ENCODE results near the gene C16orf90. TPM values are rescaled to one million over a fixed set of nuclear protein-coding genes. Genes with fewer than 3 reads are reported as not detected.
"Not testable (repeated sequence)": the region's sequence is repeated elsewhere in the genome, so short reads cannot be mapped to it uniquely, and the experiment has no call there.

C16orf90 gene
- total RNA-seq, 4 donors from 2014 or later: not detected

DNA sequence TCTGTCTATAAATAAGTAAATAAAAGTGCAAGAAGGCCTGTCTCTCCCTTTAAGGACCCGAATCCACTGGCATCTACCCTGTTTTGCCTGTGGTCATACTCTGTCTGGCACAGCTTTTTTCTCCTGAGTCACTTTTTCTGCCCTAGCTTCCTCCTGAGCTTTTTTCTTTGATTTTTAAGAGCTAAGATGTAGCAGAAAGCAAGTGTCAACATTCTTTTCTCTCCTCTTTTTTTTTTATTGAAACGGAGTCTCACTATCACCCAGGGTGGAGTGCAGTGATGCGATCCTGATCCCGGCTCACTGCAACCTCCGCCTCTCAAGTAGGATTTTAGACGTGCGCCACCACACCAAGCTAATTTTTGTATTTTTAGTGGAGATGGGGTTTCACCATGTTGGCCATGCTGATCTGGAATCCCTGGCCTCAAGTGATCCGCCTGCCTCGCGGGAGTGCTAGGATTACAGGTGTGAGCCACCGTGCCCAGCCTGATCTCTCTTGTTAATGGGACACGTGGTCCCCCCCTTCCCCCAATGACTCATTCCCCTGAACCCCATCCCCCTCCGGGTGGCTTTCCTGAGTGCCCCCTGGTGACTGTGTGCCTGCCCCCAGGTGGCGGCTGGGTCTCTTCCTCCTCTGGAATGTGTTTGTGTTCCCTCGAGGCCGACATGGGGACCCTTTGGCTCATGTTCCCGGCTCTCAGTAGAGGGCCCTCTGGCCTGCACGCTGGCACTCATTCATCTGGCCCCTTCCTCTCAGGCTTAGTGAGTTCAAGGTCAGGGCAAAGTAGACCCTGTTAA lies 14.2 kb downstream of the C16orf90 start:
- no peak for TF ChIP-seq EP300 (IDR thresholded peaks at IDR 0.05)
- TF ChIP-seq POLR2A (IDR thresholded peaks at IDR 0.05): no peak
- TF ChIP-seq, protein P1, sequence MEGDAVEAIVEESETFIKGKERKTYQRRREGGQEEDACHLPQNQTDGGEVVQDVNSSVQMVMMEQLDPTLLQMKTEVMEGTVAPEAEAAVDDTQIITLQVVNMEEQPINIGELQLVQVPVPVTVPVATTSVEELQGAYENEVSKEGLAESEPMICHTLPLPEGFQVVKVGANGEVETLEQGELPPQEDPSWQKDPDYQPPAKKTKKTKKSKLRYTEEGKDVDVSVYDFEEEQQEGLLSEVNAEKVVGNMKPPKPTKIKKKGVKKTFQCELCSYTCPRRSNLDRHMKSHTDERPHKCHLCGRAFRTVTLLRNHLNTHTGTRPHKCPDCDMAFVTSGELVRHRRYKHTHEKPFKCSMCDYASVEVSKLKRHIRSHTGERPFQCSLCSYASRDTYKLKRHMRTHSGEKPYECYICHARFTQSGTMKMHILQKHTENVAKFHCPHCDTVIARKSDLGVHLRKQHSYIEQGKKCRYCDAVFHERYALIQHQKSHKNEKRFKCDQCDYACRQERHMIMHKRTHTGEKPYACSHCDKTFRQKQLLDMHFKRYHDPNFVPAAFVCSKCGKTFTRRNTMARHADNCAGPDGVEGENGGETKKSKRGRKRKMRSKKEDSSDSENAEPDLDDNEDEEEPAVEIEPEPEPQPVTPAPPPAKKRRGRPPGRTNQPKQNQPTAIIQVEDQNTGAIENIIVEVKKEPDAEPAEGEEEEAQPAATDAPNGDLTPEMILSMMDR (IDR thresholded peaks at IDR 0.05): no peak
- Histone ChIP-seq H3K9me3 (no peaks in the 10 kb centered on the region), H3K4me1 (peaks cover 0 to 3% (median 0%) of the 10 kb centered on the region in 4 donors), H3K4me3 (no peak overlapping the region), H3K27ac (no peak overlapping the region), H3K27me3 (no peaks in the 10 kb centered on the region), H3K36me3 (peaks cover 0 to 93% (median 47%) of the 10 kb centered on the region in 3 donors)
- DNase-seq (ENCODE audit: low spot score in 2 of 2): no peak
- WGBS, 2 donors: 72 to 83% methylated on average over 14 to 17 of the region's 18 CpGs

DNA sequence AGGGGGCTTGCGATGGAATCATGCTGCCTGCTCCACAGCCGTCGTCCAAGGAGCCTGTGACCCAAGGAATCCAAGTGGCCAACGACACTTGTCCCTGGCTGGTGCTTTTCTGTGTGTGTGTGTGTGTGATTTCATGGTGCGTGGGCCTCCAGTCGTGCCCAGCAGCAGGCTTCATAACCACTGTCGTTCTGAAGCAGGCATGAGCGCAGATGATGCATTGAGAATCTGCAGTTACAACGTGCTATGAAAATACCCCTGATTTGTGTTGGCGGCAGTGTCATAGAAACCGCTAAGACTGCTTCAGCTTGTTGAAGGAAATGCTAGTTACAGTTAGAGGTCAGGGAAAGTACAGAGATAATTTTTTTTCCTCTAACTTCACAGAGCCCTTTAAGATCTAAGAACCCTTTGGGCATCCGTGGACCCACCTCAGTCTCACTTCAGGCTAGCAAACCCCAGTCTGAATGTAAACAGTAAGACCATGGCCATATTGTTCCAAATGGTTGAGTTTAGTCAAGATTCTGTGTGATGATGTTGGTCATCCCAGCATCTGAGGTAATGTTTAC lies 15.6 kb downstream of the C16orf90 start:
- H3K36me3 ChIP-seq: peaks cover 0 to 85% (median 35%) of the 10 kb centered on the region in 3 donors
- 86 to 89% methylated on average over 12 of the region's 12 CpGs for WGBS, 2 donors
- no peaks in the 10 kb centered on the region for H3K27me3 ChIP-seq
- peaks cover 0 to 3% (median 0%) of the 10 kb centered on the region in 4 donors for H3K4me1 ChIP-seq
- DNase-seq (ENCODE audit: low spot score in 2 of 2): no peak
- TF ChIP-seq POLR2A (IDR thresholded peaks at IDR 0.05) (no peak), EP300 (IDR thresholded peaks at IDR 0.05) (no peak)
- TF ChIP-seq, protein P1 (IDR thresholded peaks at IDR 0.05): no peak
- H3K4me3 ChIP-seq: no peak overlapping the region
- no peaks in the 10 kb centered on the region for H3K9me3 ChIP-seq
- no peak overlapping the region for H3K27ac ChIP-seq

DNA sequence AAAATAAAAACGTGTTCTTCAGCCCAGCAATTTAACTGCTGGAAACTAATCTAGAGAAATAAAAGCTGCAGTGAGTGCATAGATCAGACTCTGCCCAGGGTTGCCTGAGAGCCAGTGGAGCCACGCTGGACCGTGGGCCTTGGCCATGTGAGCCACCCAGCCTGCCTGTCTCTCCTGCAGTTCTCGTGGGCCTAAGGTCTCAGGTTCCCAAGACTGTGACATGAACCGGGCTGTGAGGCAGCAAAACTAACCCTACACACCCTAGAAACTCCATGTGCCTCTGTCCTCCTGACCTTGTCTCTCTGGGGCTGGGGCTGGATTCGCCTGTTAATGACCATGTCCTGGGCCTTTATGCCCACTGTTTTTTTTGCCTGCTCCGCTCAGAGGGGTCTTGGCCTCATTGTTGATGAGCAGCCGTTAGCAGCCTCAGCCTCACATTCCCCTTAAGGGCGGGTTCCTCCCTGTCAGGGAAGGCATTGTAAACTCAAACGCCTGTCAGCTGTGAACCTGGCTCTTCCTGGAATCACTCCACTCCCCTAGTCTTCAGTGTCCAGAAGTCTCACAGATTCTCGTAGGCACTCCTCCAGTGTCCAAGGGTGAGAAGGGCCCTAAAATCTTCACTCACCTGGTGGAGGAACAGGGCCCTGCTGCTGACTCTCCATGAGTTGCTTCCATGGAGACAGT lies 16.9 kb downstream of the C16orf90 start:
- Histone ChIP-seq H3K4me3 (no peak overlapping the region), H3K27ac (no peak overlapping the region), H3K9me3 (no peaks in the 10 kb centered on the region), H3K27me3 (no peaks in the 10 kb centered on the region), H3K36me3 (peaks cover 0 to 77% (median 26%) of the 10 kb centered on the region in 3 donors), H3K4me1 (peaks cover 0 to 13% (median 0%) of the 10 kb centered on the region in 4 donors)
- TF ChIP-seq POLR2A (IDR thresholded peaks at IDR 0.05) (no peak), EP300 (IDR thresholded peaks at IDR 0.05) (no peak)
- TF ChIP-seq, protein P1 (IDR thresholded peaks at IDR 0.05): no peak
- DNase-seq (ENCODE audit: low spot score in 2 of 2): no peak
- WGBS, 2 donors: 64 to 77% methylated on average over 11 of the region's 11 CpGs

DNA sequence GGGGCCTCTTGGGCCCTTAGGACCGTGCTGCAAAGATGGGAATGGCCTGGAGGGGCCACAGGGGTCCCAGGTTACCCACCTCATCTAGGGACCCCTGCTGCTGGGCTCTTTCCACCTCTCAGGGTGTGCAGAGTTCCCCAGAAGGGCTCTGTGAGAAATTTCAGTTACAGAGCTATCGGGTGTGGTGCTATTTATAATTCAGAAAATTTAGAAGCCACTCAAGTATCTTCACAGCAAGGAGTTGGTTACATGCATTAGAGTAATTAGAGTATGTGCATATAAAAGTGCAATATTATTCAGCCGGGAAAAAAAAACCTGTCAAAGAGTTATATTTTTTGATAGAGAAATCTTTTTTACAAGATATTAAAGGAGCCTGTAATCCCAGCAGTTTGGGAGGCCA lies 18.9 kb downstream of the C16orf90 start:
- Histone ChIP-seq H3K4me1 (peaks cover 0 to 17% (median 0%) of the 10 kb centered on the region in 4 donors), H3K27ac (no peak overlapping the region), H3K27me3 (no peaks in the 10 kb centered on the region), H3K36me3 (peaks cover 0 to 67% (median 11%) of the 10 kb centered on the region in 3 donors), H3K9me3 (no peaks in the 10 kb centered on the region), H3K4me3 (no peak overlapping the region)
- no peak for DNase-seq (ENCODE audit: low spot score in 2 of 2)
- WGBS, 2 donors: 89 to 94% methylated on average over 2 to 3 of the region's 3 CpGs
- no peak for TF ChIP-seq EP300 (IDR thresholded peaks at IDR 0.05)

DNA sequence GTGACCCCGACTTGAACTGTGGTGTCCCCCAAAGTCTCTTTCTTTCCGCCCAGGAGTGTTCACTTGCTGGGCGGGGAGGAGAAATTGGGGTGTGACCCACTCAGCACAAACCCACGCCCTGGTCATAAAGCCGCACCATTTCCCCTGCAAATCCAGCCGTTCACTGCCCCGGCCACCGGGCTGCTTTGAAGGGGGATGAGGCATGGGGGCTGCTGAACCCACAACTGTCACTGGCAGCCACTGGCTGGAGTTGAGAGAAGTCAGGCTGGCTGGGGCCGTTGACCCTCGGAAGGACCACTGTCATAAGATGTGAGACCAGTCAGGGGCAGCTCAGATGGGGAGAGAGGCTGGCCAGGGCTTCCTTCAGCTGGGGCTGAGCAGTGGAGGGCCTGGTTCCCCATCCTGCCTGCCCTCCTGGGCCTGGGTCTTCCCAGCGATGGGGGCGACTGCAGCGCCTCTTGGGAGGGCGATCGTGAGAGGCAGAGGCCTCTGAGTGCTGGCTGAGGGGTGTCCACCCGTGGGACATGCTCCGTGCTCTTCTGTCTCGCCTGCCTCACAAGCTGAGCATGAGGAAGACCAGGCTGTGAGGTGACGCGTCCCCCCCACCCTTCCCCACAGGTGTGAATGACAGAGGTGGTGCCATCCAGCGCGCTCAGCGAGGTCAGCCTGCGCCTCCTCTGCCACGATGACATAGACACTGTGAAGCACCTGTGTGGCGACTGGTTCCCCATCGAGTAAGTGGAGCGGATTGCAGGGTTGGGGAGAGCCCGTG lies 19.5 kb downstream of the C16orf90 start:
- no peaks in the 10 kb centered on the region for H3K9me3 ChIP-seq
- no peak overlapping the region for H3K27ac ChIP-seq
- TF ChIP-seq, protein P1 (IDR thresholded peaks at IDR 0.05): no peak
- TF ChIP-seq EP300 (IDR thresholded peaks at IDR 0.05) (no peak), POLR2A (IDR thresholded peaks at IDR 0.05) (no peak)
- H3K36me3 ChIP-seq: peaks cover 0 to 61% (median 7%) of the 10 kb centered on the region in 3 donors
- no peak overlapping the region for H3K4me3 ChIP-seq
- DNase-seq (ENCODE audit: low spot score in 2 of 2): no peak
- no peaks in the 10 kb centered on the region for H3K27me3 ChIP-seq
- peaks cover 0 to 17% (median 0%) of the 10 kb centered on the region in 4 donors for H3K4me1 ChIP-seq
- WGBS, 2 donors: 88 to 89% methylated on average over 21 to 27 of the region's 29 CpGs

DNA sequence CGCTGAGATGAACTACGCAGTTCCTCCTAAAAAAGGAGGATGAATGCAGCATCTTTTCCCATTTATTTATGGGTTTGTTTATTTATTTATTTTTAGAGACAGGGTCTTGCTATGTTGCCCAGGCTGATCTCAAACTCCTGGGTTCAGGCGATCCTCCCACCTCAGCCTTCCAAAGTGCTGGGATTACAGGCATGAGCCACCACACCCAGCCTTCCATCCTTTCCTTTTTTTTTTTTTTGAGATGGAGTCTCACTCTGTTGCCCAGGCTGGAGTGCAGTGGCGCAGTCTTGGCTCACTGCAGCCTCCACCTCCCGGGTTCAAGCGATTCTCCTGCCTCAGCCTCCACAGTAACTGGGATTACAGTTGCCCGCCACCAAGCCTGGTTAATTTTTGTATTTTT lies 20.4 kb downstream of the C16orf90 start:
- Histone ChIP-seq H3K36me3 (peaks cover 0 to 51% (median 5%) of the 10 kb centered on the region in 3 donors), H3K4me1 (peaks cover 0 to 20% (median 0%) of the 10 kb centered on the region in 4 donors)
- WGBS, 2 donors: 97 to 98% methylated on average over 7 of the region's 7 CpGs
- not testable (repeated sequence) for H3K4me3 ChIP-seq; H3K27me3 ChIP-seq; H3K27ac ChIP-seq; DNase-seq (ENCODE audit: low spot score in 2 of 2); H3K9me3 ChIP-seq
